ENCODE measurements around the gene ACOT6. TPM values are rescaled to one million over a fixed set of nuclear protein-coding genes. Genes with fewer than 3 reads are reported as not detected.

ACOT6 gene
- total and polyA plus RNA-seq, 2 of the 4 experiments (the other 2 are of a cell fraction) = not detected

DNA sequence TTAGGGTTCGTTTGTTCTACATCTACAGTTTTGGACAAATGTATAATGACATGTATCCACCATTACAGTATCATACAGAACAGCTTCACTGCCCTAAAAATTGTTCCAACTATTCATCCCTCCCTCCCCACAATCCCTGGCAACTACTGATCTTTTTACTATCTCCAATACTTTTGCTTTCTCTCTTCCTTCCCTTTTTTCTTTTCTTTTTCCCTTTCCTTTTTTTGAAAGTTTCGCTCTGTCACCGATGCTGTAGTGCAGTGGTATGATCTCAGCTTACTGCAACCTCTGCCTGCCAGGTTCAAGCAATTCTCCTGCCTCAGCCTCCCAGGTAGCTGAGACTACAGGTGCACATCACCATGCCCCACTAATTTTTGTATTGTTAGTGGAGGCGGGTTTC lies 23.2 kb upstream of the ACOT6 start:
- no peaks in the 10 kb centered on the region for H3K79me1 ChIP-seq (ENCODE audit: low read depth in 1 of 2, low read length in 2 of 2)
- H3K4me1 ChIP-seq (ENCODE audit: control insufficient read depth, insufficient read depth, low read length) = no peaks in the 10 kb centered on the region
- ATAC-seq (ENCODE audit: low read depth) (no peak), DNase-seq (no peak)
- H3K23ac ChIP-seq (ENCODE audit: low read depth, low read length) = no peak overlapping the region
- ChIA-PET CTCF (no interaction called here), POLR2A (ENCODE audit: unreplicated experiment) (no interaction called here)
- no peak overlapping the region for H2BK120ac ChIP-seq (ENCODE audit: low read depth, low read length)
- H3K27me3 ChIP-seq (ENCODE audit: control insufficient read depth, insufficient read depth, low read length) = peaks cover 7% of the 10 kb centered on the region; the same call in 1 of the 2 replicates
- H4K20me1 ChIP-seq (ENCODE audit: insufficient read depth, low read length) = no peaks in the 10 kb centered on the region
- no peak overlapping the region for H2BK5ac ChIP-seq (ENCODE audit: low read depth, low read length, poor library complexity, severe bottlenecking)
- H3K18ac ChIP-seq (ENCODE audit: low read depth, low read length) = no peak overlapping the region
- no peak overlapping the region for H3K56ac ChIP-seq (ENCODE audit: extremely low read depth, insufficient read depth, low read length)
- no peak overlapping the region for H3K4me3 ChIP-seq (ENCODE audit: insufficient read depth, low read depth, low read length)
- H3K9me3 ChIP-seq (ENCODE audit: control insufficient read depth, insufficient read depth, low read length) = no peaks in the 10 kb centered on the region
- H4K5ac ChIP-seq (ENCODE audit: low read depth, low read length) = no peak overlapping the region
- dilution Hi-C loops (cut with HindIII; ENCODE audit: low sequenced_read_pairs, unreplicated experiment) (no loop called here), in situ Hi-C loops (cut with MboI; ENCODE audit: low sequenced_read_pairs) (no loop called here), intact Hi-C loops (cut with micrococcal nuclease) (no loop called here)
- H3K9ac ChIP-seq (ENCODE audit: low read depth, low read length) = no peak overlapping the region
- no peak overlapping the region for H3K4me2 ChIP-seq (ENCODE audit: low read depth, low read length)
- no peaks in the 10 kb centered on the region for H3K9me1 ChIP-seq (ENCODE audit: insufficient read depth, low read length)
- no TSS peak for BruUV-seq (replicated peaks)
- WGBS, 2 experiments (ENCODE audit: extremely low coverage in 2 of 2, insufficient read length in 1 of 2) = 80% methylated on average over 2 of the region's 4 CpGs; no CpG with 5 or more reads in 1 of the 2 experiments
- H2AK9ac ChIP-seq (replicated peaks; ENCODE audit: low read depth, low read length, poor library complexity) = no peak overlapping the region
- no peak overlapping the region for H4K8ac ChIP-seq (ENCODE audit: low read depth in 2 of 2, low read length in 2 of 2)
- H3K27ac ChIP-seq (ENCODE audit: insufficient read depth, low read length) = no peak overlapping the region
- no peak overlapping the region for H3K4ac ChIP-seq (ENCODE audit: low read depth, low read length)
- H2BK20ac ChIP-seq (ENCODE audit: low read depth, low read length) = no peak overlapping the region
- H2AFZ ChIP-seq (replicated peaks; ENCODE audit: low read length, poor library complexity) = no peak overlapping the region
- H2AK5ac ChIP-seq (ENCODE audit: low read depth, low read length) = no peak overlapping the region
- no peaks in the 10 kb centered on the region for H3K36me3 ChIP-seq (ENCODE audit: control insufficient read depth, insufficient read depth, low read length)
- H2BK15ac ChIP-seq (ENCODE audit: low read depth, low read length) = no peak overlapping the region
- no peak overlapping the region for H4K91ac ChIP-seq (ENCODE audit: insufficient read depth, low read depth, low read length)
- TF ChIP-seq MAFK (IDR thresholded peaks at IDR 0.05; ENCODE audit: low read depth, low read length) (no peak), BHLHE40 (IDR thresholded peaks at IDR 0.05; ENCODE audit: low read depth, low read length) (no peak), SMC3 (IDR thresholded peaks at IDR 0.05; ENCODE audit: low read depth, low read length) (no peak), NFE2L2 (IDR thresholded peaks at IDR 0.05; ENCODE audit: low read depth, low read length) (no peak), RFX5 (IDR thresholded peaks at IDR 0.05; ENCODE audit: low read depth, low read length) (no peak), CHD1 (IDR thresholded peaks at IDR 0.05; ENCODE audit: low read depth, low read length) (no peak), MAZ (IDR thresholded peaks at IDR 0.05; ENCODE audit: borderline replicate concordance, low read depth, low read length) (no peak), MXI1 (IDR thresholded peaks at IDR 0.05; ENCODE audit: borderline replicate concordance, low read depth, low read length) (no peak), RCOR1 (IDR thresholded peaks at IDR 0.05; ENCODE audit: insufficient replicate concordance, low read length) (no peak), RAD21 (IDR thresholded peaks at IDR 0.05; ENCODE audit: low read length) (no peak), FOS (IDR thresholded peaks at IDR 0.05; ENCODE audit: low read depth, low read length) (no peak), POLR2A (IDR thresholded peaks at IDR 0.05; ENCODE audit: low read depth, low read length) (no peak), CEBPB (IDR thresholded peaks at IDR 0.05; ENCODE audit: low read depth, low read length) (no peak)
- TF ChIP-seq, protein P1, sequence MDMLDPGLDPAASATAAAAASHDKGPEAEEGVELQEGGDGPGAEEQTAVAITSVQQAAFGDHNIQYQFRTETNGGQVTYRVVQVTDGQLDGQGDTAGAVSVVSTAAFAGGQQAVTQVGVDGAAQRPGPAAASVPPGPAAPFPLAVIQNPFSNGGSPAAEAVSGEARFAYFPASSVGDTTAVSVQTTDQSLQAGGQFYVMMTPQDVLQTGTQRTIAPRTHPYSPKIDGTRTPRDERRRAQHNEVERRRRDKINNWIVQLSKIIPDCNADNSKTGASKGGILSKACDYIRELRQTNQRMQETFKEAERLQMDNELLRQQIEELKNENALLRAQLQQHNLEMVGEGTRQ (IDR thresholded peaks at IDR 0.05; ENCODE audit: low read depth, low read length) = no peak
- TF ChIP-seq, protein P2, sequence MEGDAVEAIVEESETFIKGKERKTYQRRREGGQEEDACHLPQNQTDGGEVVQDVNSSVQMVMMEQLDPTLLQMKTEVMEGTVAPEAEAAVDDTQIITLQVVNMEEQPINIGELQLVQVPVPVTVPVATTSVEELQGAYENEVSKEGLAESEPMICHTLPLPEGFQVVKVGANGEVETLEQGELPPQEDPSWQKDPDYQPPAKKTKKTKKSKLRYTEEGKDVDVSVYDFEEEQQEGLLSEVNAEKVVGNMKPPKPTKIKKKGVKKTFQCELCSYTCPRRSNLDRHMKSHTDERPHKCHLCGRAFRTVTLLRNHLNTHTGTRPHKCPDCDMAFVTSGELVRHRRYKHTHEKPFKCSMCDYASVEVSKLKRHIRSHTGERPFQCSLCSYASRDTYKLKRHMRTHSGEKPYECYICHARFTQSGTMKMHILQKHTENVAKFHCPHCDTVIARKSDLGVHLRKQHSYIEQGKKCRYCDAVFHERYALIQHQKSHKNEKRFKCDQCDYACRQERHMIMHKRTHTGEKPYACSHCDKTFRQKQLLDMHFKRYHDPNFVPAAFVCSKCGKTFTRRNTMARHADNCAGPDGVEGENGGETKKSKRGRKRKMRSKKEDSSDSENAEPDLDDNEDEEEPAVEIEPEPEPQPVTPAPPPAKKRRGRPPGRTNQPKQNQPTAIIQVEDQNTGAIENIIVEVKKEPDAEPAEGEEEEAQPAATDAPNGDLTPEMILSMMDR (conservative IDR thresholded peaks at IDR 0.05; ENCODE audit: low read depth, low read length) = no peak
- TF ChIP-seq, protein P3, sequence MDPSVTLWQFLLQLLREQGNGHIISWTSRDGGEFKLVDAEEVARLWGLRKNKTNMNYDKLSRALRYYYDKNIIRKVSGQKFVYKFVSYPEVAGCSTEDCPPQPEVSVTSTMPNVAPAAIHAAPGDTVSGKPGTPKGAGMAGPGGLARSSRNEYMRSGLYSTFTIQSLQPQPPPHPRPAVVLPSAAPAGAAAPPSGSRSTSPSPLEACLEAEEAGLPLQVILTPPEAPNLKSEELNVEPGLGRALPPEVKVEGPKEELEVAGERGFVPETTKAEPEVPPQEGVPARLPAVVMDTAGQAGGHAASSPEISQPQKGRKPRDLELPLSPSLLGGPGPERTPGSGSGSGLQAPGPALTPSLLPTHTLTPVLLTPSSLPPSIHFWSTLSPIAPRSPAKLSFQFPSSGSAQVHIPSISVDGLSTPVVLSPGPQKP (IDR thresholded peaks at IDR 0.05; ENCODE audit: borderline replicate concordance, low read depth, low read length) = no peak
- no peak overlapping the region for H3K14ac ChIP-seq (replicated peaks; ENCODE audit: low read depth, low read length)

All from IMR-90 (cell line).